Thyroid gland (tissue), 4 donors: ENCODE measurements around the gene CREBBP.

Experiments
- CTCF ChIP-seq, 6 experiments: fragments of 200-600 bp in 3 of 6; fragments of 450-650 bp in 3 of 6; sonication (generic) in 3 of 6; IDR thresholded peaks; one replicate each; pipeline ENCODE4 v1.5.1; 2016 to 2019; ENCODE audit warnings: antibody characterized with exemption in 6 of 6, mild to moderate bottlenecking in 2 of 6, inconsistent platforms in 1 of 6, moderate library complexity in 1 of 6
- POLR2A ChIP-seq, 2 donors: fragments of 450-650 bp; IDR thresholded peaks; one replicate each; pipeline ENCODE4 v1.6.1; 2017; ENCODE audit warnings: antibody characterized with exemption in 2 of 2, mild to moderate bottlenecking in 2 of 2, moderate library complexity in 1 of 2

DNA sequence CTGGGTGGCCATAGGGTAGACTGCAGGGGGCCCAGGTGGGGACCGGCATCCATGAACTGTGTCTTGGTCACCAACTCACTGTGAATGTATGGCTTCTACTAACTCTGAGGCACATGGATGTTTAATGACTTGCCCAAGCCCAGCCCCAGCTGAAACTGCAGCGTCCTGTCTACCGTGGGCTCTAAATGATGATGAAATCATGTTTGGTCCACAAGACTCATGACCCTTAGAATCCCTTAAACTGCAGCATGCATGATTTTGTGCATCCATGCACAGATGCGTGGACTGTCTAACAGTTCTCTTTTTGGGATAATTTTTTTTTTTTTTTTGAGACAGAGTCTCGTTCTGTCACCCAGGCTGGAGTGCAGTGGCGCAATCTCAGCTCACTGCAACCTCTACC is 32.4 kb upstream of the CREBBP start:
- TF ChIP-seq CTCF (IDR thresholded peaks at IDR 0.05) (no peak), POLR2A (IDR thresholded peaks at IDR 0.05) (no peak)
